Adipose tissue (tissue), 3 donors: ENCODE measurements around the gene WBP1. TPM values are rescaled to one million over a fixed set of nuclear protein-coding genes. Genes with fewer than 3 reads are reported as not detected.
"Not testable (repeated sequence)": the region's sequence is repeated elsewhere in the genome, so short reads cannot be mapped to it uniquely, and the experiment has no call there.

Experiments used
- H3K27ac ChIP-seq: one replicate; pipeline ENCODE4 v1.5.1; 2013; ENCODE audit warnings: low read depth, low read length
- WGBS, 3 donors: extraction: QIAGEN DNeasy Blood & Tissue Kit; methylation state at CpG; one replicate each; pipeline ENCODE4 v1.1.7; 2013; 5-methylcytosine and 5-hydroxymethylcytosine counted together
- polyA plus RNA-seq, 3 donors: library from polyadenylated mRNA; stranded (reverse); fragments of 200-250 nt; gene quantifications; one replicate each; pipeline ENCODE4 v1.2.3, GENCODE V29; 2013
- donor health status: healthy with polysubstance abuse.
- donor health status: Bipolar disorder and iron deficiency.
- donor health status: healthy.

The WBP1 gene
- 10 to 100 TPM; 69.0 to 81.3 (median 78.1) TPM for polyA plus RNA-seq

DNA sequence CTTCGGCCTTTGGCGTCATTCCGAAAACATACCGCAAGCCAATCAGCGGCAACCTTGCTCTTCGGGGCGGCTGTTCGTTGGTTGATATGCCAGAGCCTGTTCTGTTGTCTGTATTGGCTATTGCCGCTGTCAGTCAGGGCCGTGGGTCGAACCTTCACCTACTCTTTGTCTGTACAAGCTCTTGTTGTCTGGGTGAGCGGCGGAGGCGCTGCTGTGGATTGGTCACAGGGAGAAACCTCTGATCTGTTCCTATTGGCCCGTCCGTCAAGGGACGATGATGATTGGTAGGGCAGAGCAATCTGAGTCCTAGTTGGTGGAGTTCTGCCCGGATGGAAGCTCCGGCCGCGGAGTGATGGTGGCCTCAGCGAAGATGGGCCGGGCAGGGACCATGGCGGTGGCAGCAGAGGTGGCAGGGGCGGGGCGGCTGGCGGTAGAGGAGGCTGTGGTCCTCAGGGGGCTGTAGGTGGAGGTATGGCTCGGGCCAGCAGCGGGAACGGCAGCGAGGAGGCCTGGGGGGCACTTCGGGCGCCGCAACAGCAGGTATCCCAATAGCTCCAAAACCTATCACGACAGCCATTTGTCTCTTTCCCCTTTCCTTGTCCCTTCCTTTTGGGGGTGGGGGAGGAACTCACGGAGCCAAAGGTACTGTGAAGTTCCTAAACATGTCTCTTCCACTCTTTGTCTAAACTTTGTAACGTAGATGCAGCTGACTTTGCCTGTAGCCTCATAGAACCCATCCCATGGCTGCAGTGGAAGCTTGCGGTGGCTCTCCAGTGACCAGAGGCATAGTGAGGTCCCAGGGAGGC is at the start of gene WBP1:
WBP1 (plus strand) TSS at position 307 of the 806 bp plus-strand sequence; CDS start at position 472, 165 bp downstream.
- H3K27ac ChIP-seq = peak within 1 kb of the TSS; percentile 61
- WGBS, 3 donors = 1% methylated on average over 29 to 38 of the region's 38 CpGs

DNA sequence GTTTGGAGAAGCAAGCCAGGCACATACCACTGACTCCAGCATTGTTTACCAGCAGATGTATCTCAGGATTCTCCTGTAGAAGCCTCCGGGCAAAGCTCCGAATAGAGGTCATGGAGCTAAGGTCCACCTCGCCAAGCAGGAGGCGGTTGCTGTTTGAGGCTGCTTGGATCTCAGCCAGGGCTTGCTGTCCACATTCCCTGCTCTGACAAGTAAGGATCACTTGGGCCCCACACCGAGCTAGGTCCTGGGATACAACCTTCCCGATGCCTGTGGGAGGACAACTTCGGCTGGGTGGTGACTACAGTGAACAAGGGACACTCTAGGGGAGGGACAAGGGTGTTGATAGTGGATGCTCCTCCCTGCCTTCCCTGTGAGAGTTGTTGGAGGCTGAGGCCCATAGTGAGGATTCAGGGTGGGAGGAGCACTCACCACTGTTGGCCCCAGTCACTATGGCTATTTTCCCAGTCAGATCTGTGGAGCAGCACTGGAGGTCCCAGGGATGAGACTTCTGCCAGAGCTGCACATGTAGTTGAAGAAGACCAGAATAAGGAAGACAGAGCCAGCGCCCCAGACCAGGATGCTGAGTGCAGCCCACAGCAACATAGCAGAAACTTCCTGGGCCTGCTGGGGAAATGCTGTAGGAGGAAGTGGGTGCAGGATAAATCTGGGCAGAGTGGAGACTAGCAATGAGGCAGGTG is 45.1 kb upstream of the WBP1 start:
- 66 to 71% (median 67%) methylated on average over 8 of the region's 8 CpGs for WGBS, 3 donors
- H3K27ac ChIP-seq = no peak overlapping the region

DNA sequence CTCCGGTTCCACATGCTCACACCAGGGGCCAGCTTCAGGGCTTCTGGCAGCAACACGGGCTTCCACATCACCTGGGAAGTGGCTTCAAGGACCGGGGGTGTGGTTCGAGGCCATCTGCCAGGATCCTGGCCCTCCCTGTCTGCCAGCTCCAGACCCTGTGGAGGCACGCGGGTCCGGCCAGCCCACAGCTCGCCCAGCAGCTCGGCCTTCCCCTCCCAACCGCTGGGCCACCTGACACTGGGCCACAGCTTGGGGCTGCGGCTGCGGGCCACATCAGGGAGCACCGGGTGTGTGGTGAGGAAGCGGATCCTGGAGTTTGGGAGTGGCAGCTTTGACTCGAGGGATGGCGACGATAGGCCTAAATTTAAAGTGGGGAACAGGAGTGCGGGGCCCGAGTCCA is 43.8 kb upstream of the WBP1 start:
- H3K27ac ChIP-seq = no peak overlapping the region
- 56 to 63% (median 62%) methylated on average over 19 of the region's 19 CpGs for WGBS, 3 donors

DNA sequence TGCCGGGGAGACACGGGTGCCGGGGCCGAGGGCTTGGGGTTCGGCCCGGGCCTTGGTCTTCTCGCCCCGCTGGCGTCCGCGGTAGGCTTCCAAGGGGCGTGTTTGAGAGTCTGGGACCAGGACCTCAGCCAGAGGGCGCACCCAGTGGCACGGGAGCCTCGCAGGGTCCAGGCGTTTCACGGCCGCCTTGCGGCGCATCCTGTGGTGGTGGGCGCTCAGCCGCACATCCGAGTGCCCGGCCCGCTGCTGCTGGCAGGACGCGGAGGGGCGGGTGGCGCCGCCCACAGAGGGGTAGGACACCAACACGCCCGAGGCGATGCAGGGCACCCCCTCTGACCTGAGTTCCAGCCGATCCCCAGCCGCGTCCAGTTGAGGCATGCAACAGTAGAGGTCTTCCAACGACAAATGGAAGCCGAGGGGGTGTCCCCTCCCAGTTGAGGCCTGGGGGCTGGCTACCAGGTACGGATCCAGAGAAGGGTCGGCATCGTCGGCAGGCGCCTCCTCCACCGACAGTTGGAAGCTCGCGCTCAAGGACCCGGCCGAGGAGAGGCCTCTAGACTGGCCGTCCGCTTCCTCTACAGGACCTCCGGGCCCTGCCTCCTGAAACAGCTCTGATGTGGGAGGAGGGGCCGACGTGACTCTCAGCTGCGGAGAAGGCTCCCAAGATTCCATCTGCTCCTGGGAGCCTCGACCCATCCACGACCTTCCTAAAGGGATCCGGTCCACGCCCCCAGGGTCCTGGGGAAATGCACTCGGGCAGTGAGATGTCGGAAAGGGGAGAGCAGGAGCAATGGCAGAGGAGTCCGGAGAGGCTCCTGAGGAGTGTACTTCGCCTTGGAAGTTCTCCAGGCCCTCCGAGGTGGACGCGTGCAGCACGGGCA is 43.1 kb upstream of the WBP1 start:
- WGBS, 3 donors = 4 to 11% (median 5%) methylated on average over 60 to 66 of the region's 66 CpGs
- H3K27ac ChIP-seq = no peak overlapping the region

DNA sequence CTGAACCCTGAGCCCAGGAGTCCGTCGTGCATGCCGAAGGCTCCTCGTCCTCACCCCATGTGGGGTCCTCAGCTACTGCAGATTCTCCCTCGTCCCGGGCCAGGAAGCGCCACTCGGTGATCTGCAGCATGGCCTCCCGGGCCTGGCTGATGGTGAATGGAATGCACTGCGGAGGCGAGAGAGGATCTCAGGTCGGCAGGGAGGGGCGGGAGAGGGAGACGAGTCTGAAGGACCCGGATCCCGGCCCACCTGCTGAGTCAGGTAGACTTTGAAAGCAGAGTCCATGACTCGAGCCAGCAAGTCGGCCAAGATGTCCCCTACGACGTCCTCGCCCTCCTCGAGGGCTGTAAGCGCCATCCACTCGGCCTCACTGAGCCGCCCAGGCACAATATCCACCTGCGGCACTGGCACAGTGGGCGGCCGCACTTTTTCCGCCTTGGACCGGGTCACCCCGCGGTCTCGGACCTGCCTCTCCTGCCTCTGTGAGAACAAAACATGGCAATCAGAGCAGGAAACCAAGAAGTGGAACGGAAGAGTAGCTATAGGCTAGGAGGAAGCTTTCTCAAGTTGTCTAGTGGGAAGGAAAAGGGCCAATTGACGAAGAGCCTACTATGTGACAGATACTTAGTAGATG is 42.4 kb upstream of the WBP1 start:
- no peak overlapping the region for H3K27ac ChIP-seq
- WGBS, 3 donors = 47 to 63% (median 49%) methylated on average over 35 of the region's 35 CpGs

DNA sequence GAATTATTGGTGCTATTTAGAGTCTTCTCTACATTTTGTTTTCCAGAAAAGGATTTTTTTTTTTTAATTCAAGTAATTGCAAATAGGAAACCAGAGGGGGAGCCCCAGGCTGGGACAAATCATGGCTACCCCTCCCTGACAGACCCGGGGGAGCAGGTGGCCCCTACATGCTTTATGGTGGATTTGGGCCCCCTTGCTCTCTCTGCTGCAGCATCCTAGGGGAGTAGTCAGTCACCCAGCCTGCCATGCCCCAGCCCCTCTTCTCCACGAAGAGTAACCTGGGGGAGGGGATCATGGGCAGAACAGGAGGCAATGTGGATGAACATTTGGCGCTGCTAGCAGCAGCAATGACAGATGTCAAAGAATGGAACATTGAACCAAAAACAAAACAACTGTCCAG is 41.5 kb upstream of the WBP1 start:
- WGBS, 3 donors = 66 to 71% (median 68%) methylated on average over 3 of the region's 3 CpGs

DNA sequence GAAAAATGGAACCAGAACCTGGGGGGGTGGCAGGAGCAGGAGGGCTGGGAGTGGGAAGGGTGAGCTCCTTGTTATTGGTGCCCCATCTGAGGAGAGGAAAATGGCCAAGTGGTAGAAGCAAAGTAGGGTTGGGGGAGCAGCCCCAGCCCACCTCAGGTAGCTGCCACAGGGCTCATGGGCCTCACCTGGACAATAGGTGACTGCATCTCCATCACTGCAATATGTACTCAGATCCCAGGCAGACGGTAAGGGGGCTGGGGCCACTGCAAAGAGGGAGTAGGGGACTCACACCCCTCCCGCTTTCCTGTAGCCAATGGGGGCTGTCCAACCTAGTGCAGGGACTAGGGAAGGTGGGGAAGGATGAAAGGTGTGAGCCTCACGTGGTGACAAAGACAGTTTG is 41.0 kb upstream of the WBP1 start:
- WGBS, 3 donors = 85 to 89% (median 88%) methylated on average over 3 of the region's 3 CpGs
- no peak overlapping the region for H3K27ac ChIP-seq

More for the DNA sequence above, 41.5 kb upstream of the WBP1 start:
- no peak overlapping the region for H3K27ac ChIP-seq

DNA sequence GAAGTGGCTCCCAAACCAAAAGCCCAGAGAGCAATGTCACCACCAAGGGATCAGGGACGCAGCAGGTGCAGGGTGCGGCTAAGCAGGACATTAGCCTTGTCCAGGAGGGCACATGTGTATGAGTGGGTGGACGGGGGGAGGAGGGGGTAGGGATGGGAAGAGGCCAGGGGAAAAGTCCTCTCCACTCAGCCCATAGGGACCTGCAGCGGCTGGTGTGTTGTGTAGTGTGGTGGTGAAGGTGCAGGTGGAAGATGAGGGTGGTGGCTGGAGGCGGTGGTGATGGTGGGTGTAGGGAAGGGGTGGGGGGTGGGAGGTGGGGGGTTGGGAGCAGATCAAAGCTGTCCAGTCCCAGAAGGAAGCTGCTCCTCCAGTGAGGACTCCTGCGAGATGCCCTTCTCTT is 40.5 kb upstream of the WBP1 start:
- no peak overlapping the region for H3K27ac ChIP-seq
- 92 to 96% (median 95%) methylated on average over 6 of the region's 6 CpGs for WGBS, 3 donors

DNA sequence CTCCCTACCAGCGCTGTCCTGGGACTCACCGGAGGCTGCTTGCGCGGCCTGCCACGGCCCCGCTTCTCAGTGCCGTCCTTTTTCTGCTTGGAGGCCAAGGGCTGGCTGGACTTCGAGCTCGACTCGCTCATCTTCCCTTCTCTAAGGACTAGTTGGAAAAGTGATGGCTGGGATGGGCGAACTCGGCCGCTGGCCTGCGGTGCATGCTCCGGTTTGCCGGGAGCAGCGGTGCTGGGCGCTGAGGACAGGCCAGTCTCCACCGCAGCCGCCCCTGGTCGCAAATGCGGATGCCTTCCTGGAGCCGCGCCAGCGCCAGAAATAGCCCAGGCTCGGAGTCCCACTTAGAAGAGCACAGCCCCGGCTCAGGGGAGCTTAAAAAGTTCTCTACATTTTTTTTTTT is 39.9 kb upstream of the WBP1 start:
- H3K27ac ChIP-seq = no peak overlapping the region
- WGBS, 3 donors = 72 to 82% (median 77%) methylated on average over 27 of the region's 27 CpGs

DNA sequence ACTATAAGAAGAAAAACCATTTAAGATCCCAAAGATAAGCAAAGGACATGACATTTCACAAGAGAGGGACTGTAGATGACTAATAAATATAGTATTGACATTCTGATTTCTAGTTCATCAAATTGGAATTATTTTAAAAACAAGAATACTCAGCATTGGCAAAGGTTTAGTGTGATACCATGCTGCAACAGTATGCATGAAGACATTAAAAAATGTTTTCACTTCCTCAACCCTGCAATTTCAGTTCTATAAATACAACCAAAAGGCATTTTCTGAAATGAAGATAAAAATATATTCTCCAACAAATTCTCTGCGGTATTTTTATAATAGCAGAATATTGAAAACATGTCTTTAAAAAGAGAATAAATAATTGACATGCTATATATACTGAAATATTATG is 38.9 kb upstream of the WBP1 start:
- 78 to 92% (median 83%) methylated on average over 1 of the region's 1 CpG for WGBS, 3 donors
- no peak overlapping the region for H3K27ac ChIP-seq

DNA sequence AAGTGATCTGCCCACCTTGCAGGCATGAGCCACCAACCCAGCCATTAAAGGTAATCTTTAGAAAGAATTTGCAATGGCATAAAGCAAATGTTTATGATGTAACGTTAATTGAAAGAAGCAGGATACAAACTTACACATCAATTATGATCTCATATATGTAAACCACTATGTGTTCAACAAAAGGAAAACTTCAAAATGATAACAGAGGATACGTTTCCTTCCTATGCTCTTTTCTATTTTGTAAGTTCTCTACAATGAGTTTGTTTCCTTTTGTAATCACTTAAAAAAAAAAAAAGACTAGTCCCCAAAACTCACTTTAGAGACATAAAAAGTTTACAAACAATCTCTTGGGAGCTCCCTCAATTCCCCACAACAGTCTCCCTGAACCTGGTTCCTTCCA is 38.2 kb upstream of the WBP1 start:
- WGBS, 3 donors = 77 to 82% (median 77%) methylated on average over 2 of the region's 2 CpGs
- H3K27ac ChIP-seq = no peak overlapping the region

DNA sequence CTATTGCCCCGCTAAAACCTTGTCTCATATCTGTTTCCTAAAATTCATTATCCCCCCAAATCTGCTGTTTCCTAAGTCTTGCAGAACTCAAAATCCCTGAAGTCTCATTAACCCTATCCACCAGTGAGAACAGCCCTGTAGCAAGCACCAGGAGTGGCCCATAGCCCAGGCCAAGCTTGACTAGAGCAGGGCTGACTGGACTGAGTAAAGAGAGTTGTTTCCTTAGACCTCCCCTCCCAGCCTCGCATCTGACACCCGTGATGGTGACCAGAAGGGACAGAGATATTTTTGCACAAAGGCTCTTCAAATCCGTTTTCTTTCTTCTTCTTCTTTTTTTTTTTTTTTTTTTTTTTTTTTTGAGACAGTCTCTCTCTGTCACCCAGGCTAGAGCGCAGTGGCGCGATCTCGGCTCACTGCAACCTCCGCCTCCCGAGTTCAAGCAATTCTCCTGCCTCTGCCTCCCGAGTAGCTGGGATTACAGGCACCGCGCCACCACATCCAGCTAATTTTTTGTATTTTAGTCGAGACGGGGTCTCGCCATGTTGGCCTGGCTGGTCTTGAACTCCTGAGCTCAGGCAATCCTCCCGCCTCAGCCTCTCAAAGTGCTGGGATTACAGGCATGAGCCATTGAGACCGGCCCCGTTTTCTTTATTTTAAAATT is 37.7 kb upstream of the WBP1 start:
- WGBS, 3 donors = 69 to 78% (median 76%) methylated on average over 19 of the region's 19 CpGs
- not testable (repeated sequence) for H3K27ac ChIP-seq

DNA sequence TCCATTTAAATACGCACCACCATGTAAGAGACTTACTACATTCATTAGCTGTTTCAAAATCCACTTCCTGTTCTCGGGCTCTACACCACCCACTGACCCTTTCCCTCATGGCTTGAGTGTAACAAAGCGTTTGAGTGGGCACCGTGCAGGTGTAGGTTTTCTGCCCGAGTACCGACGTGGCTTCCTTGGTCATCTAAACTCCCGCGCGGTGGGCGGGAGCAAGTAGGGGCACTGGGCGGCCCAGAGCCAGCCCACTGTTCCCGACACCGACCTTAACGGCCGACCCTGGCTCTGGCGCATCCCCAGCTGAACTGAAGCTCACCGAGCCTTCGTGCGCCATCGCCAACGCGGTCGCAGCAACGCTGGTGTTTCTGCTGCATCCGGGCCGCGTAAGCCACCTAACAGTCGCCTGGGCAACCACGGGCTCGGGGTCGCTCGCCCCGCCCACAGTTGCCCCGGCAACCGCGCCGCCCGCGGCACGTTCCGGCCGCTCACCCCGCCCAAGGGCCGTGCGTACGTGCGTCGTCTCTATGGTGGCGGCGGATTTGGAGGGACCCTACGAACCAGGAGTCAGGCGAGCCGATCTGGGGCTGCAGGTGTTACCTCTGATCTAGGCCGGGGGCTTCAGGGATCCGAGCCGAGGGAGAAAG is 36.9 kb upstream of the WBP1 start, which contains the start of the genes C2orf81 and WDR54:
C2orf81 (minus strand) TSS at position 399 of the 650 bp plus-strand sequence; CDS start at position 340, 59 bp downstream.
WDR54 (plus strand) TSS at position 510 of the 650 bp plus-strand sequence. CDS start 424 bp downstream, outside the sequence.
- WGBS, 3 donors = 0 to 1% (median 0%) methylated on average over 57 of the region's 57 CpGs
- H3K27ac ChIP-seq = no peak within 1 kb of the TSS

DNA sequence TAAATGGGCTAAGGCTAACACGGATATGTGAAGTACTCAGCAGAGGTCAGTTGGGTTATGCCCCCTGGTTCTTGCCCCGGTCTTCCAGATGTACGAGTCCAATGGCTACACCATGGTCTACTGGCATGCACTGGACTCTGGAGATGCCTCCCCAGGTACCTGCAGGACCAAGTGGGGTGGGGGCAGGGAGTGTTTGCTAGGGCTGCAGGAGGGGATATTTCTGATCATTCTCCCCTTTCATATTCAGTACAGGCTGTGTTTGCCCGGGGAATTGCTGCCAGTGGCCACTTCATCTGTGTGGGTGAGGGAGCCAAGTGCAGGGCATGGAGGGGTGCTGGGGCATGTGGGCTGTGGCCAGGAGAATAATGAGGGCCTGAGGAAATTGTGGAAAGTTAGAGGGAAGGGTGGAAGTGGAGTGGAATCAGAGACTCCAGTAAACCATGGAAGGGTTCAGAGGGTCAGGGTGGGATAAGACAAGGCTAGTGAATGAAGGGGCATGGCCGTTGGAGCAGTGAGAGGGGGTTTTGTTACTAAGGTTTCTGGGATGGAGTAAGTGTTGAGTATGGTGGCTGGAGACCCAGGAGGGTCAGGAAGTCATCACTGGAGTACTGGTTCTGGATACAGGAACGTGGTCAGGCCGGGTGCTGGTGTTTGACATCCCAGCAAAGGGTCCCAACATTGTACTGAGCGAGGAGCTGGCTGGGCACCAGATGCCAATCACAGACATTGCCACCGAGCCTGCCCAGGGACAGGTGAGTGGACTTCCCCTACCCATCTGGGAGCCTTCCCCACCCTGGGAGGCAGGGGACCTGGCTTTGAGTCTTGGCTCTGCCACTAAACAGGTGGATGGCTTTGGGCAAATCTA is 34.8 kb upstream of the WBP1 start:
- WGBS, 3 donors = 76 to 87% (median 84%) methylated on average over 9 of the region's 9 CpGs
- H3K27ac ChIP-seq = no peak overlapping the region

DNA sequence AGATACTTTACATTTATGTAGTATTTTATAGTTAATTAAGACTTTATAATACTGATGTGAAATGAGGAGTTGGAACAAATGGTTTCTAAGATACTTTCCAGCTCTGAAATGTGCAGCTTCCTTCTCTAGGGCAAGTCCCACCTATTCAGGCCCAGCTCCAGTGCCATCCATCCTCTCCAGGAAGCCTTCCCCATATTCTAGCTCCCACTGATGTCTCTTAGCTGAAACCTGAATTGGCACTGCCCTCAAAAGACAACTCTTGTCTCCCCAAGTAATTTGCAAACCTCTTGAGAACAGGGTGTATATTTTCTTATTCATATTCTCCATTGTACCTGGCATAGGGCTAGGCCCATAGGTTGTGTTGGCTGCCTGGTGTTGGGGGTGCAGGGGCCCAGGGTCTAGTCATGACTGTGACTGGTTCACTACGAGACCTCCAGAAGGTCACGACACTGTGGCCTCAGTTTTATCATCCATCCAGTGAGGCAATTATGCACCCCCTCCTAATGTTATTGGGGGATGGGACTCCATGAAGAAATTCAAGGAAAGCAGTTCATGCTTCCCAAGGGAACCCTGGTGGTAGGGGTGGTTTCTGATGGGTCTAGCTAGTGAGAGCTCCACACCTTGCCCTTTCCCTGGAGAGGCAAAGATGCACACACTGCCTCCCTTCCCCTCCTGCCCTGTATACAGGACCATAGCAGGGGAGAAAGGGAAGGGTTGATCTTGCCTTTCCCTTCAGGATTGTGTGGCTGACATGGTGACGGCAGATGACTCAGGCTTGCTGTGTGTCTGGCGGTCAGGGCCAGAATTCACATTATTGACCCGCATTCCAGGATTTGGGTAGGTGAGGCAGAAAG is 33.9 kb upstream of the WBP1 start:
- WGBS, 3 donors = 51 to 92% (median 88%) methylated on average over 5 of the region's 5 CpGs

More for the DNA sequence above, 33.9 kb upstream of the WBP1 start:
- no peak overlapping the region for H3K27ac ChIP-seq
